Gastrocnemius medialis (tissue), 4 donors: ENCODE data around the gene TRH.
"Not testable (repeated sequence)": the region's sequence is repeated elsewhere in the genome, so short reads cannot be mapped to it uniquely, and the experiment has no call there.

Experiments used
- CTCF ChIP-seq, 5 experiments: fragments of 450-650 bp in 3 of 5; fragments of 200-600 bp in 2 of 5; sonication (generic) in 2 of 5; IDR thresholded peaks in 4 of 5; conservative IDR thresholded peaks in 1 of 5; 1 replicate in 4 of 5; 2 replicates in 1 of 5; pipeline ENCODE4 v1.5.1; 2016 to 2019; ENCODE audit warnings: antibody characterized with exemption in 5 of 5, mild to moderate bottlenecking in 3 of 5, moderate library complexity in 3 of 5
- POLR2A ChIP-seq, 2 donors: fragments of 450-650 bp; IDR thresholded peaks; one replicate each; pipeline ENCODE4 v1.6.1; 2017; ENCODE audit warnings: antibody characterized with exemption in 2 of 2, mild to moderate bottlenecking in 2 of 2, moderate library complexity in 2 of 2

GRCh38 chr3:130013246-130013645 is 38.7 kb downstream of the TRH start:
- not testable (repeated sequence) for TF ChIP-seq CTCF (IDR thresholded peaks at IDR 0.05 in 4 of 5, conservative IDR thresholded peaks at IDR 0.05 in 1 of 5); POLR2A (IDR thresholded peaks at IDR 0.05)
